Neural progenitor cell (in vitro differentiated cells): ENCODE results near the gene AGFG1. TPM values are rescaled to one million over a fixed set of nuclear protein-coding genes. Genes with fewer than 3 reads are reported as not detected.

Experiments
- DNase-seq: peaks from one replicate; pipeline ENCODE4 v3.0.0-alpha.2; 2016; ENCODE audit warnings: low spot score
- H2AFZ ChIP-seq: fragments of 200-600 bp; sonication (generic); replicated peaks from 2 replicates; pipeline ENCODE4 v1.6.1; 2016; ENCODE audit warnings: antibody characterized with exemption
- H3F3A ChIP-seq: fragments of 200-600 bp; sonication (generic); 2 replicates; pipeline ENCODE4 v1.6.1; 2016; ENCODE audit warnings: antibody characterized with exemption, low read depth
- H3K27ac ChIP-seq: fragments of 200-600 bp; sonication (generic); 2 replicates; pipeline ENCODE4 v1.5.1; 2016; ENCODE audit warnings: mild to moderate bottlenecking
- H3K27me3 ChIP-seq: fragments of 200-600 bp; sonication (generic); 2 replicates; pipeline ENCODE4 v1.6.1; 2016; ENCODE audit warnings: mild to moderate bottlenecking, moderate library complexity
- H3K36me3 ChIP-seq: fragments of 200-600 bp; sonication (generic); 2 replicates; pipeline ENCODE4 v1.5.1; 2016
- H3K4me1 ChIP-seq: fragments of 200-600 bp; sonication (generic); 2 replicates; pipeline ENCODE4 v1.6.1; 2016; ENCODE audit warnings: mixed run types
- H3K4me2 ChIP-seq: fragments of 200-600 bp; sonication (generic); 2 replicates; pipeline ENCODE4 v1.6.1; 2016
- H3K4me3 ChIP-seq: fragments of 200-600 bp; sonication (generic); 2 replicates; pipeline ENCODE4 v1.5.1; 2016
- H3K79me2 ChIP-seq: fragments of 200-600 bp; sonication (generic); 2 replicates; pipeline ENCODE4 v1.6.1; 2016; ENCODE audit warnings: low read depth
- H3K9ac ChIP-seq: fragments of 200-600 bp; sonication (generic); 2 replicates; pipeline ENCODE4 v1.6.1; 2016
- H3K9me3 ChIP-seq: fragments of 200-600 bp; sonication (generic); 2 replicates; pipeline ENCODE4 v1.5.1; 2016; ENCODE audit warnings: low read depth
- H4K20me1 ChIP-seq: fragments of 200-600 bp; sonication (generic); 2 replicates; pipeline ENCODE4 v1.6.1; 2016; ENCODE audit warnings: low read depth
- H3K27ac Mint-ChIP-seq: 3 replicates; pipeline ENCODE4 v1.8.0; 2021; ENCODE audit warnings: mixed read lengths
- H3K27me3 Mint-ChIP-seq: 2 replicates; pipeline ENCODE4 v1.8.0; 2022; ENCODE audit warnings: low read depth, mild to moderate bottlenecking, inconsistent platforms, moderate library complexity, mixed read lengths; ENCODE audit not compliant: insufficient read depth
- H3K36me3 Mint-ChIP-seq: 3 replicates; pipeline ENCODE4 v1.8.0; 2021; ENCODE audit warnings: mixed read lengths
- H3K4me1 Mint-ChIP-seq: 3 replicates; pipeline ENCODE4 v1.8.0; 2021; ENCODE audit warnings: mixed read lengths
- H3K4me3 Mint-ChIP-seq: 3 replicates; pipeline ENCODE4 v1.8.0; 2021; ENCODE audit warnings: mild to moderate bottlenecking, moderate library complexity, mixed read lengths
- H3K9me3 Mint-ChIP-seq: 3 replicates; pipeline ENCODE4 v1.8.0; 2020; ENCODE audit warnings: mixed read lengths
- EZH2 ChIP-seq: fragments of 200-600 bp; sonication (generic); IDR thresholded peaks from 2 replicates; pipeline ENCODE4 v1.6.1; 2017; ENCODE audit warnings: antibody characterized with exemption, mild to moderate bottlenecking, moderate library complexity
- EZH2phosphoT487 ChIP-seq: fragments of 200-600 bp; sonication (generic); IDR thresholded peaks from 2 replicates; pipeline ENCODE4 v1.6.1; 2017; ENCODE audit warnings: antibody characterized with exemption
- total RNA-seq: library from RNA; depleted of rRNA; stranded (reverse); fragments of >200 nt; gene quantifications from 2 replicates; pipeline ENCODE4 v1.2.3, GENCODE V29; 2015; ENCODE audit warnings: low replicate concordance
- TF ChIP-seq, protein P1 (sequence below): fragments of 200-600 bp; sonication (generic); IDR thresholded peaks from 2 replicates; pipeline ENCODE4 v1.5.1; 2017; ENCODE audit warnings: antibody characterized with exemption, mild to moderate bottlenecking

The AGFG1 gene
- total RNA-seq, 1 donor from 2014 or later = 84.8 TPM

DNA sequence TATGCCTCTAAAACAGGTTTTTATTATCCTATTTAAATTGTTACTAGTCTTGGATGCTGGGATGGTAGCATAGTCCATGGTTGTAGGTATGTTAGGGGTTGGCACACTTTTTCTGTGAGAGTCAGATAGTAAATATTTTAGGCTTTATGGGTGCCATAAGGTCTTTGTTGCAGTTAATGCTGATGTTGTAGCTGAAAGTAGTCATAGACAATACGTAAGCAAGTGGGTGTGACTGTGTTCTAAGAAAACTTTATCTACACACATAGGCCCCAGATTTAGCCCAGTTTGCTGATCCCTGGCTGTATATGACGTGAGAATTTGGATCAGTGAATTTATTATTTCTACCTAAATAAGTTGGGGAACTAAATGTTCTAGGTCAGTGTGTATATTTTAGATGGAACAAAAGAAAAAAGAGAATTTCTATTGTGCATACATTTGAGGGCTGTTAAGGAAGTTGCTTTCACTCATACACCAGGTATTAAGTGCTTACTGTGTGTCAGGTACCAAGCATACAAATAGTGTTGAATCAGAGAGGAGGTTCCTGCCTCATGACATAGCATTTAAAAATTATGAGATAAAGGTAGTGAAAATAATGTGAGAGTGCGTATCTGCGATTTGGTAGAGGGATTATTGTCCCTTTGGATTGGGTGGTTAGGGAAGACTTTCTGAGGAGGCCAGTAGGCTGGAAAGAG lies 39.4 kb downstream of the AGFG1 start:
- Histone ChIP-seq H3K27me3 (no peaks in the 10 kb centered on the region), H3K36me3 (no peaks in the 10 kb centered on the region), H2AFZ (no peak overlapping the region), H3K27ac (no peak overlapping the region), H3K4me2 (no peak overlapping the region), H3K4me1 (peaks cover 39% of the 10 kb centered on the region), H4K20me1 (peaks cover 98% of the 10 kb centered on the region), H3K9ac (no peak overlapping the region), H3F3A (peaks cover under 1% of the 10 kb centered on the region), H3K4me3 (no peak overlapping the region), H3K9me3 (no peaks in the 10 kb centered on the region), H3K79me2 (peaks cover 100% of the 10 kb centered on the region)
- H3K9me3 Mint-ChIP-seq = peaks cover 3% of the 10 kb centered on the region
- no peak overlapping the region for H3K27ac Mint-ChIP-seq
- H3K4me1 Mint-ChIP-seq = peaks cover 15% of the 10 kb centered on the region
- DNase-seq = no peak
- no peak overlapping the region for H3K4me3 Mint-ChIP-seq
- H3K36me3 Mint-ChIP-seq = peaks cover 21% of the 10 kb centered on the region
- H3K27me3 Mint-ChIP-seq = no peaks in the 10 kb centered on the region
- TF ChIP-seq, protein P1, sequence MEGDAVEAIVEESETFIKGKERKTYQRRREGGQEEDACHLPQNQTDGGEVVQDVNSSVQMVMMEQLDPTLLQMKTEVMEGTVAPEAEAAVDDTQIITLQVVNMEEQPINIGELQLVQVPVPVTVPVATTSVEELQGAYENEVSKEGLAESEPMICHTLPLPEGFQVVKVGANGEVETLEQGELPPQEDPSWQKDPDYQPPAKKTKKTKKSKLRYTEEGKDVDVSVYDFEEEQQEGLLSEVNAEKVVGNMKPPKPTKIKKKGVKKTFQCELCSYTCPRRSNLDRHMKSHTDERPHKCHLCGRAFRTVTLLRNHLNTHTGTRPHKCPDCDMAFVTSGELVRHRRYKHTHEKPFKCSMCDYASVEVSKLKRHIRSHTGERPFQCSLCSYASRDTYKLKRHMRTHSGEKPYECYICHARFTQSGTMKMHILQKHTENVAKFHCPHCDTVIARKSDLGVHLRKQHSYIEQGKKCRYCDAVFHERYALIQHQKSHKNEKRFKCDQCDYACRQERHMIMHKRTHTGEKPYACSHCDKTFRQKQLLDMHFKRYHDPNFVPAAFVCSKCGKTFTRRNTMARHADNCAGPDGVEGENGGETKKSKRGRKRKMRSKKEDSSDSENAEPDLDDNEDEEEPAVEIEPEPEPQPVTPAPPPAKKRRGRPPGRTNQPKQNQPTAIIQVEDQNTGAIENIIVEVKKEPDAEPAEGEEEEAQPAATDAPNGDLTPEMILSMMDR = no peak
- TF ChIP-seq EZH2phosphoT487 (no peak), EZH2 (no peak)

DNA sequence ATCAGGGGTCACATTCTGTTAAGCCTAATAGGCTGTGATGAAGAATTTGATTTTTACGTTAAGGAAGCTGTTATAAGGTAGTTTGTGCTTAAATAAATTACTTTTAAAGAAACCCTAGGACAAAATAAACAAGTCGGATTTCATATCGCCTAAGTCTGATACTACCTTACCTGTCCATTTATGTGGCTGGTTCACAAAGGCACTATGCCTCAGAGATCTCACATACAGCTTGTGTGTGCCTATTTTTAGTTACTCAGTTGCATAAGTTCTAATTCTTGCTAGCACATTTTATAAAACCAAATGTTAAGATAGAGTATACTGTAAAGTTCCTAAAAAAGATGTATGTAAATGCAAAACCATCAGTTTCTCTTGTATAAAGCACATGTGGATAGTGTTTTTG lies 40.0 kb downstream of the AGFG1 start:
- DNase-seq = no peak
- H4K20me1 ChIP-seq = peaks cover 95% of the 10 kb centered on the region
- Mint-ChIP-seq H3K27me3 (no peaks in the 10 kb centered on the region), H3K4me1 (peaks cover 12% of the 10 kb centered on the region), H3K27ac (no peak overlapping the region), H3K9me3 (no peaks in the 10 kb centered on the region), H3K36me3 (peaks cover 17% of the 10 kb centered on the region), H3K4me3 (no peak overlapping the region)
- H3K4me3 ChIP-seq = no peak overlapping the region
- TF ChIP-seq, protein P1 = no peak
- no peak for TF ChIP-seq EZH2
- TF ChIP-seq EZH2phosphoT487 = no peak
- H2AFZ ChIP-seq = no peak overlapping the region
- H3F3A ChIP-seq = no peaks in the 10 kb centered on the region
- no peak overlapping the region for H3K9ac ChIP-seq
- H3K79me2 ChIP-seq = peaks cover 100% of the 10 kb centered on the region
- H3K36me3 ChIP-seq = no peaks in the 10 kb centered on the region
- H3K9me3 ChIP-seq = no peaks in the 10 kb centered on the region
- no peak overlapping the region for H3K4me2 ChIP-seq
- no peaks in the 10 kb centered on the region for H3K27me3 ChIP-seq
- peaks cover 34% of the 10 kb centered on the region for H3K4me1 ChIP-seq
- no peak overlapping the region for H3K27ac ChIP-seq

DNA sequence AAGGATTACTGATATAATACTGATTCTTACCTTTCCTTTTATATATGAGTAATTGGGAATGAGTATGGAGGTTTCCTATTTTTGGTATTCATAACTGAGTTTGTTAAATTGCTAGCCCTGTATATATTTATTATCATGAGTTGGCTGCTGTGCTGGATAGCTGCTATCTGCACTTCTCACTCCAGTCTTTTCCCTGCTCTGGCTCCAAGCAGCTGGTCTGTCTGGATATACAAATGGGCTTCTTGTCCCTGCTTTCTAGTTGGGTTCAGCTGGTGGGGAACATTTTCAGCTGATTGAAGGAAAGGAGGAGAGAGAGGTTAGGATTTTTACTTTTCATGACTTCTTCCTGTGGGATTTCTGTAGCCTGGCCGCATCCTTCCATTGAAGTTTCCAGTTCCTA lies 41.2 kb downstream of the AGFG1 start:
- H3K27me3 ChIP-seq = no peaks in the 10 kb centered on the region
- H3K4me1 ChIP-seq = peaks cover 28% of the 10 kb centered on the region
- H3K9me3 ChIP-seq = no peaks in the 10 kb centered on the region
- no peaks in the 10 kb centered on the region for H3F3A ChIP-seq
- H4K20me1 ChIP-seq = peaks cover 96% of the 10 kb centered on the region
- Mint-ChIP-seq H3K4me1 (peaks cover 7% of the 10 kb centered on the region), H3K27ac (no peak overlapping the region), H3K36me3 (peaks cover 14% of the 10 kb centered on the region), H3K27me3 (no peaks in the 10 kb centered on the region), H3K9me3 (no peaks in the 10 kb centered on the region), H3K4me3 (no peak overlapping the region)
- no peaks in the 10 kb centered on the region for H3K36me3 ChIP-seq
- H2AFZ ChIP-seq = no peak overlapping the region
- H3K4me2 ChIP-seq = no peak overlapping the region
- H3K9ac ChIP-seq = no peak overlapping the region
- no peak overlapping the region for H3K4me3 ChIP-seq
- peaks cover 100% of the 10 kb centered on the region for H3K79me2 ChIP-seq
- no peak for DNase-seq
- H3K27ac ChIP-seq = no peak overlapping the region
- TF ChIP-seq, protein P1 = no peak
- TF ChIP-seq EZH2 (no peak), EZH2phosphoT487 (no peak)
